HG03060 (cell line): ENCODE measurements around the gene SELENOF.
"Not testable (repeated sequence)": the region's sequence is repeated elsewhere in the genome, so short reads cannot be mapped to it uniquely, and the experiment has no call there.

Experiments used
- ATAC-seq: cut with Tn5 transposase; IDR thresholded peaks from one replicate; pipeline ENCODE4 v1.9.1; 2021; ENCODE audit warnings: low read depth, moderate number of reproducible peaks; ENCODE audit not compliant: unreplicated experiment

The SELENOF gene

DNA sequence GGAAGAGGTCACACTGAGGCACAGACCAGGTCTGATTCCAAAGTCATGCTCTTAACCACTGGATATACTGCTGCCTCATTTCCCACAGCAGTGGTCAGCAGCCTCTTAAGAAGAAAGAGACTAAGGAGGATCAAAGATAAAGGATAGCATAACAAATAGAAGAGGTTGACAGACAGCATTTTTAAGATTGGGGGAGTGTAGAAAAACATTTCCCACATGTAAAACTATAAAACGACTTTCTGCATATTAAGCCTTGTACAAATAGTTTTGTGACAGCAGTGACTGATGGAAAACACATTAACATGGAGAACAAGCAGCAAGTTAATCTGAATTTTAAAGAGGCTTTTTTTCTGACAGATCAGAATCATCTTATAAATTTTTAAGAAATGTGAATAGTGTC is 92.0 kb downstream of the SELENOF start:
- ATAC-seq, result no peak

DNA sequence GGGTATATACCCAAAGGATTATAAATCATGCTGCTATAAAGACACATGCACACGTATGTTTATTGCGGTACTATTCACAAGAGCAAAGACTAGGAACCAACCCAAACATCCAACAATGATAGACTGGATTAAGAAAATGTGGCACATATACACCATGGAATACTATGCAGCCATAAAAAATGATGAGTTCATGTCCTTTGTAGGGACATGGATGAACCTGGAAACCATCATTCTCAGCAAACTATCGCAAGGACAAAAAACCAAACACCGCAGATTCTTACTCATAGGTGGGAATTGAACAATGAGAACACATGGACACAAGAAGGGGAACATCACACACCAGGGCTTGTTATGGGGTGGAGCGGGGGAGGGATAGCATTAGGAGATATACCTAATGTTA is 94.0 kb downstream of the SELENOF start:
- not testable (repeated sequence) for ATAC-seq

DNA sequence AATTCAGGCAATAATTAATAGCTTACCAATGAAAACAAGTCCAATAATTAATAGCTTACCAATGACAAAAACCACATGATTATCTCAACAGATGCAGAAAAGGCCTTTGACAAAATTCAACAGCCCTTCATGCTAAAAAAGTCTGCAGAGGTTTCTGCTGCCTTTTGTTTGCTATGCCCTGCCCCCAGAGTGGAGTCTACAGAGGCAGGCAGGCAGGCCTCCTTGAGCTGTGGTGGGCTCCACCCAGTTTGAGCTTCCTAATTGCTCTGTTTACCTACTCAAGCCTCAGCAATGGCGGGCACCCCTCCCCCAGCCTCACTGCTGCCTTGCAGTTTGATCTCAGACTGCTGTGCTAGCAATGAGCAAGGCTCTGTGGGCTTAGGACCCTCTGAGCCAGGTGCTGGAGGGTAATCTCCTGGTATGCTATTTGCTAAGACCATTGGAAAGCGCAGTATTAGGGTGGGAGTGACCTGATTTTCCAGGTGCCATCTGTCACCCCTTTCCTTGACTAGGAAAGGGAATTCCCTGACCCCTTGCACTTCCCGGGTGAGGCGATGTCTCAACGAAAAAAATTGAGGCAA is 96.6 kb downstream of the SELENOF start:
- ATAC-seq, result not testable (repeated sequence)

DNA sequence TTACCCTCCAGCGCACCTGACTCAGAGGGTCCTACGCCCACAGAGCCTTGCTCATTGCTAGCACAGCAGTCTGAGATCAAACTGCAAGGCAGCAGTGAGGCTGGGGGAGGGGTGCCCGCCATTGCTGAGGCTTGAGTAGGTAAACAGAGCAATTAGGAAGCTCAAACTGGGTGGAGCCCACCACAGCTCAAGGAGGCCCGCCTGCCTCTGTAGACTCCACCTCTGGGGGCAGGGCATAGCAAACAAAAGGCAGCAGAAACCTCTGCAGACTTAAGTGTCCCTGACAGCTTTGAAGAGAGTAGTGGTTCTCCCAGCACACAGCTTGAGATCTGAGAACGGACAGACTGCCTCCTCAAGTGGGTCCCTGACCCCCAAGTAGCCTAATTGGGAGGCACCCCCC is 99.8 kb downstream of the SELENOF start:
- not testable (repeated sequence) for ATAC-seq
